Mammary epithelial cell (primary cell): ENCODE data around the gene CACNA1D.

Source experiments
- EZH2 ChIP-seq: IDR thresholded peaks from 2 replicates; pipeline ENCODE4 v1.6.1; 2012; ENCODE audit warnings: low read length, inconsistent platforms, borderline replicate concordance
- TF ChIP-seq, protein P1 (sequence below), 2 donors: IDR thresholded peaks in 1 of 2; conservative IDR thresholded peaks in 1 of 2; 2 replicates each; pipeline ENCODE4 v1.5.1; 2011 to 2012; ENCODE audit warnings: inconsistent platforms in 2 of 2, low read length in 2 of 2, mild to moderate bottlenecking in 2 of 2, control low read depth in 1 of 2, low read depth in 1 of 2; ENCODE audit not compliant: insufficient read depth in 1 of 2; ENCODE audit errors: extremely low read depth in 1 of 2

DNA sequence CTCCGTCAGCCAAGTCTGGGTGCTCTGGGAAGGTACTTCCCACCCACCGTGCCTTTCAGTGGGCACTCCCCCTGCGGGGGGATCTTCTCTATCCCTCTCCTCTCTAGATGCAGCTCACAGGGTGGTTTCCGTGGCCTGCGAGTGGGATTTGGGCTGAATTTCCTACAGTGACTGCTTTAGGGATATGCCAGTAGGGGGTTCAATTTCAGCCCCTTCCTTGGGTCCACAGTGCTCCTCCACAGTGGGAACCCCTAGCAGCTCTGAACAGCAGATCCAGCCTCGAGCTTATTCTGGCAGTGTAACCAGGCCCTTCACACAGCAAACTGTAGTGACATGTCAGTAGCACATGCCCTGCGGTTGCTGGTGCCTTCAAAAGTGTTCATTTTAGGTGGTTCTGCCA is 196.1 kb downstream of the CACNA1D start:
- TF ChIP-seq, protein P1, sequence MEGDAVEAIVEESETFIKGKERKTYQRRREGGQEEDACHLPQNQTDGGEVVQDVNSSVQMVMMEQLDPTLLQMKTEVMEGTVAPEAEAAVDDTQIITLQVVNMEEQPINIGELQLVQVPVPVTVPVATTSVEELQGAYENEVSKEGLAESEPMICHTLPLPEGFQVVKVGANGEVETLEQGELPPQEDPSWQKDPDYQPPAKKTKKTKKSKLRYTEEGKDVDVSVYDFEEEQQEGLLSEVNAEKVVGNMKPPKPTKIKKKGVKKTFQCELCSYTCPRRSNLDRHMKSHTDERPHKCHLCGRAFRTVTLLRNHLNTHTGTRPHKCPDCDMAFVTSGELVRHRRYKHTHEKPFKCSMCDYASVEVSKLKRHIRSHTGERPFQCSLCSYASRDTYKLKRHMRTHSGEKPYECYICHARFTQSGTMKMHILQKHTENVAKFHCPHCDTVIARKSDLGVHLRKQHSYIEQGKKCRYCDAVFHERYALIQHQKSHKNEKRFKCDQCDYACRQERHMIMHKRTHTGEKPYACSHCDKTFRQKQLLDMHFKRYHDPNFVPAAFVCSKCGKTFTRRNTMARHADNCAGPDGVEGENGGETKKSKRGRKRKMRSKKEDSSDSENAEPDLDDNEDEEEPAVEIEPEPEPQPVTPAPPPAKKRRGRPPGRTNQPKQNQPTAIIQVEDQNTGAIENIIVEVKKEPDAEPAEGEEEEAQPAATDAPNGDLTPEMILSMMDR (conservative IDR thresholded peaks at IDR 0.05 in 1 of 2, IDR thresholded peaks at IDR 0.05 in 1 of 2; ENCODE audit: extremely low read depth in 1 of 2, insufficient read depth in 1 of 2, low read depth in 1 of 2, low read length in 2 of 2): no peak
- TF ChIP-seq EZH2: no peak
